Activated T-helper 1 cell treated with Interleukin-2 at 50 U/mL for 16 hours (primary cell): ENCODE measurements around the gene EXOC3L2.
"Not testable (repeated sequence)": the region's sequence is repeated elsewhere in the genome, so short reads cannot be mapped to it uniquely, and the experiment has no call there.

Source experiments
- DNase-seq: peaks from one replicate; pipeline ENCODE4 v3.0.0-alpha.2; 2020; ENCODE audit warnings: low read depth

Gene EXOC3L2

DNA sequence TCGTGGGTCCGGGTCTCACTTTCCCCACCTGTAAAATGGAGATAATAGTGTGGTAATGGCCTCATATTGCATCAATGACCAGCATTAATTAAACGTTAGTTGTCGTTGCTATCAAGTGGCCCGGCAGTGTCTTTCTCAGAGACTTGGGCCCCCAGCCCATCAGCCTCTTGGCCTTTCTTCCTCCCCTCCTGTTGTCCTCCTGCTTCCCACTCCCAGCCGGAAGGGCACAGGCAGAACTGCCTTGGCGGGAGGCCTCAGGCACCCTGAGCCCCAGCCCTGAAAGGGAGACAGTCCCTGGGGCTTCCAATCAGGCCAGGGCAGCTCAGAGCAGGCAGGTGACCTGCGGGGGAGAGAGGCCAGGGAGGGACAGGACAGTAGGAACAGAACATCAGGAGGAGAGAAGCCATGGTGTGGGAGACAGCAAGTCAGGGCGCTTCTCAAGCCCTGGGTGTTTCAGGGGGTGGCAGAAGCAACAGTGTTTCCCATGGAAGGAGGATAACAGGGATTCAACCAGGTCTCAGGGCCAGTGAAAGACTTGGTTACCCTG lies 10.5 kb upstream of the EXOC3L2 start:
- DNase-seq: no peak

DNA sequence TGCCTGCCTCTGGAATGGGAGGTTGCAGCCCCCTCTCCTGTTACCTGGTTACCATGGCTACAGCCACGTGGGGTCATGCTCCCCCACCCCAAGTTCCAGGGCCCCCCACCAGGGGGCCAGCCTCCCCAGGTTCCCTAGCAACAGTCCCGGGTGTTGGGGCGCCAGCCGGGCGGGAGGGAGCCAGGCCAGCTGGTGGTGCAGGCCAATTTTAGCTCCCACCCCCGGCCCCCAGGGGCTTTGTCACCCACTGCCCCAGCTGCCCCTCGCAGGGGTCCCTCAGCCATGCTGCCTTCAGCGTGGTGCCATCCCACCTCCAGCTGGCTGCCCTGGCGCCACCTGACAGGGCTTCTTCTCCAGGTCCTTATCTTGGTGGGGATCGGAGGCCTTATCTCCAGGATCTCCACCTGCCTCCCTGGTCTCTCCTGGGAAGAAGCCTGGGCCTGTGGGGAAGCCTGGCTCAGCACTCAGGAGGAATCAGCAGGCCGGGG lies 8.9 kb upstream of the EXOC3L2 start:
- no peak for DNase-seq

DNA sequence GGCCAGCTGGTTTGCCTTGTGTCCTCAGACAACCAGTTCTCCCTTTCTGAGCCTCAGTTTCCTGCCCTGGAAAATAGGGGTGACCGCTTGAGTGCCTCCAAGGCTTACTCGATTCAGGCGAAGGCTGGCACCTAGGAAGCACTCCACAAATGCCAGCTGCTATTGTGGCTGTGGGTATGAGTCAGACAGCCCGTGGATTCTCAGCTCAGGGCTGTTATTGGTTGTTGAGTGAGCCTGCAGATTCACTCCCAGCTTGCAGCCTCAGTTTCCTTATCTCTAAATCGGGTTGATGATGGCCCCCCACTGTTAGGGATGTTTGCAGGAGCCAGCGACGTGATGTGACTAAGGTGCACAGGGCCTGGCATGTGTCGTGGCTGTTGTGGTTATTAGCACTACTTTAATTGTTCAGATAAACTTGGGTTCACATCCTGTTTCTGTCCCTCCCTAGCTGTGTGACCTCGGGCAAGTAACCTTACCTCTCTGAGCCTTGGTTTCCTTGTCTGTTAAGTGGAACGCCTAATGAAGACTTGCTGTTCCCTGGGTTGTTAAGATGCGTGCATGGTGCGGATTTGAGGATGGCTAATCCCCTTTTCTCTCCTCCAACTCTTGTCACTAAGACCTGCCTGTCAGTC lies 8.3 kb upstream of the EXOC3L2 start:
- DNase-seq: no peak

DNA sequence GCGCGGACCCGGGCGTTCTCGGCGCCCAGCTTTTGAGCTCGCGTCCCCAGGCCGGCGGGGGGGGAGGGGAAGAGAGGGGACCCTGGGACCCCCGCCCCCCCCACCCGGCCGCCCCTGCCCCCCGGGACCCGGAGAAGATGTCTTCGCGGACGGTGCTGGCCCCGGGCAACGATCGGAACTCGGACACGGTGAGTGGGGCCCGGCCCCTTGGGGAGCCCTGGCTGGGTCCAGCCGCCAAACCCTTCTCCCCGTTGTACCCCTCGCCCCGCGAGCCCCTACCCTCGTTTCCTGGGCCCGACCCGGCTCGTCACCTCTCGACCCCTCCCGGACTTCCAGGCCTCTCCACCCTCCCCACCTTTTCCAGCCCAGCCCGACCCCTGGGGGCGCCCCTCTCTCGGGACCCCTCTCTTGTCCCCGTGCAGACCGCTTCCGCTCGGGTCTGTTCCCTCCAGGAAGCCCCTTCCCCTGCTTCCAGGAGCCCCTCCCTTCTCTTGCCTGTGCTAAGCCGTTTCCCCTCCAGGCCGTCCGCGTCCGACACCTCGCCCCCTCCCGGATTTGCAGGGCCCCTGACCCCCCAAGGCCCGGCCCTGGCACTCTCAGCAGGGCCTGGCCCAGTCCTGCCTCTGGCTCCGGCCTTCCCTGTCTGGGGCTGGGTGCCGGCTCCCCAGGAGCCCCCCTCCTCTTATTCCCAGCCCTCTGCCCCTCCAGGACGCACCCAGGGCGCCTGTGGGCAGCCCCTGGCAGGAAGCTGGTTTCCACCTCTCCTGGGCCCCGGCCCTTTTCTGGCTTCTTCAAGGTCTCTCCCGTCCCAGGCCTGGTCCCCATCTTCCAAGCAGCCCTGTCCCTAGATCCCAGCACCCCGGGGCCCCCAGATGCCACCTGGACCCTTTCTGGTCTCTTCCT lies 6.5 kb upstream of the EXOC3L2 start:
- DNase-seq: no peak

DNA sequence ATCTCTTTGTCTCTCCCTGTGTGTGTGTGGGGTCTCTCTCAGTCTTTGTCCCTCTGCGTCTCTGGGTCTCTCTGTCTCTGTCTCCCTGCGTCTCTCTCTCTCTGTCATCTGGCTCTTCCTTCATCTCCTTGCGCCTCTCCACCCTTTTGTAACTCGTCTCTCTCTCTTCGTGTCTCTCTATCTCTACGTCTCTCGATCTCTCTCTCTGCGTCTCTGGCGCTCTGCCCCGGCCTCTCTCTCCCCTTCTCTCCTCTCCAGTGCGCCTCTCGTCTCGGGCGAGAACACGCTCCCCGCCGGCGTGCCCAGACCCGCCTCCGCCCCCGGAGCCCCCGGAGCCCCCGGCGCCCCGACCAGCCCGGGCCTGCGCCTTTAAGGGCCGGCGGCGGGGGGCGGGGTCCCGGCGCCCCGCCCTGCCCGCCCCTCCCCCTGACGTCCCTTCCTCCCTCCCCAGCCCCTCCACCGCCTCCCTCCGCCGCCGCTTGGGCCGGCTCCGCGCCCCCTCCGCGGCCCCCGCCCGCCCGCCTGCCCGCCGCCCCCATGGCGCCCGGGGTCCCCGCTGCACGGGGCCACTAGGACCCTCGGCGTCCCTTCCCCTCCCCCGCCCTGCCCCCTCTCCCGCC lies 5.7 kb upstream of the EXOC3L2 start, which contains the start of gene MARK4:
Gene MARK4 (plus strand): TSS at position 440 of the 620 bp plus-strand sequence. CDS start 318 bp downstream, outside the sequence.
- peak; percentile 40 for DNase-seq

DNA sequence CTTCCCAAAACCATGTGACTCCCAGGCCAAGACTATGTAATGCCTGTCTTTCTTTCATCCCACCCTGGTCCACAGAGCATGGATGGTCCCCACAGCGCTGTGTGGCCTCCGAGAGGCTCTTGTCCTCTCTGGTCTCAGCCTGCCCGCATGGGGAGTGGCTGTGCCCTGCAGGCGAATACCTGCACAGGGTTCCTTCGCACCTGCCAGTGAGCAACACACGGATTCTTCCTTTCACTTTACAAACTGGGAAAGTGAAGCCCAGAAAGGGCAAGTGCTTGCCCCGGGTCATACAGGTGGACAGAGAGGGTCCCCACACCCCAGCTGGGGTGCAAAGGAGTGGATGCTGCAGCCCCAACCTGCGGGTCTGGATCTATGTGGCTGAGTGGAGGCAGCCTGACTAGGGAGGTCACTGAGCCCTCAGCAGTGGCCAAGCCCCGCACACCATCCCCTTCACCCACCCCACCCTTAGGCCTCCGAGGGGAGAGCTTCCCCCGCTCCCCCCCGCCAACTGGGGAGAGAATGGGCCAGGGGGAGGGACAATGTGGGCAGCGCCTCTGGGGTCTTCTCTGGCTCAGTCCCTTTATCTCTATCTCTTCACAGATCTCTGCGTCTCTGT lies 5.1 kb upstream of the EXOC3L2 start:
- no peak for DNase-seq

DNA sequence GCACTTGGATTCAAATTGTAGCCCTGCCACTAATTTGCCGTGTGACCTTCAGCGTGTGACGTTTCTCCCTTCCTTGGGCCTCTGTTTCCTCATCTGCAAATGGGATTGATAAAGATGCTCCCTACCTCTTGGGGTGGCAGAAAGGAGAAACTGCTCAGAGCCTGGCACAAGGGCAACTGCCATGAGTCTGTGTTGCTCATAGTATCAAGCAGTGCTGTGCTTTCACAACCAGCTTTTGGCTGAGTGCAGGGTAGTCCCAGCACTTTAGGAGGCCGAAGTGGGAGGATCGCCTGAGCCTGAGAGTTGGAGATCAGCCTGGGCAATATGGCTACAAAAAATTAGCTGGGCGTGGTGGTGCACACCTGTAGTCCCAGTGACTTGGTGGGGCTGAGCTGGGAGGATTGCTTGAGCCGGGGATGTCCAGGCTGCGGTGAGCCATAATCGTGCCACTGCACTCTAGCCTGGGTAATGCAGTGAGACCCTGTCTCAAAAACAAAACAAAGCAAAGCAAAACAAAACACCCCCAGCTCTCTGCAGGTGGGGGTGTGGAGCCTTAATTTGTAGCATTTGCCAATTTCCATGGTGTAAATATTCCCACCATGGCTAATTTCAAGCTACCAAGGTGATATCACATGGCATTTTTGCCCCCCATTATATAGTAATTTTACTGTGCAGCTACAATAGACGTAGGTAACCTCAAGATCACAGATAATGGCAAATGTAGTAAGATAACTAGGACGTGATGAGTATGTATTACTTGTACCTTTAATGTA lies 4.2 kb upstream of the EXOC3L2 start:
- no peak for DNase-seq

DNA sequence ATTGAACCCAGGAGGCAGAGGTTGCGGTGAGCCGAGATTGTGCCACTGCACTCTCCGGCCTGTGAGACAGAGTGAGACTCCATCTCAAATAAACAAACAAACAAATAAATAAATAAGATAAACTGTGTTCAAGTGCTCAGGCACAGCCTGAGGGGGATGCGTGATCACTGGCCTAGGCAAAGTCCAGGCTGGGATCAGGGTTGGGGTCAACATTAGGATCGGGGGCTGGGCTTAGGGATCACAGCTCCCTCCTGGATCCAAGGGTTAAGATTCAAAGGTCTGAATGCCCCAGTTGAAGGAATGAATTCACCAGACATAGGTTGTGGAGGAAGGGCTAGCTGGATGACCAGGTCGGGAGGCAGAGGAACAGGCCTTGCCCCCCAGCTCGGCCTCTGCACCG lies 1.9 kb upstream of the EXOC3L2 start:
- DNase-seq: no peak

DNA sequence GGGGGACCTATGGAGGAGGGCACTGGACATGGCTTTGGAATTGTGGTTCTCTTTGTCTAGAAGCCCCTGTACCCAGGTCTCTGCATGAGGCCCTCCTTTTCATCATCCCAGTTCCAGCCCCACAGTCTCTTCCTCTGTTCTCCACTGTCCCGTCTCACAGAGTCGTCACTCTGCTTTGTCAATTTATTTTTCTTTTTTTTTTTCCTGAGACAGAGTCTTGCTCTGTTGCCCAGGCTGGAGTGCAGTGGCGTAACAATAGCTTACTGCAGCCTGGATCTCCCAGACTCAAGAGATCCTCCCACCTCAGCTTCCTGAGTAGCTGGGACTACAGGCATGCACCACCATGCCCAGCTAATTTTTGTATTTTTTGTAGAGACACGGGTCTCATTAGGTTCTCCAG lies 619 bp upstream of the EXOC3L2 start:
- DNase-seq: no peak

DNA sequence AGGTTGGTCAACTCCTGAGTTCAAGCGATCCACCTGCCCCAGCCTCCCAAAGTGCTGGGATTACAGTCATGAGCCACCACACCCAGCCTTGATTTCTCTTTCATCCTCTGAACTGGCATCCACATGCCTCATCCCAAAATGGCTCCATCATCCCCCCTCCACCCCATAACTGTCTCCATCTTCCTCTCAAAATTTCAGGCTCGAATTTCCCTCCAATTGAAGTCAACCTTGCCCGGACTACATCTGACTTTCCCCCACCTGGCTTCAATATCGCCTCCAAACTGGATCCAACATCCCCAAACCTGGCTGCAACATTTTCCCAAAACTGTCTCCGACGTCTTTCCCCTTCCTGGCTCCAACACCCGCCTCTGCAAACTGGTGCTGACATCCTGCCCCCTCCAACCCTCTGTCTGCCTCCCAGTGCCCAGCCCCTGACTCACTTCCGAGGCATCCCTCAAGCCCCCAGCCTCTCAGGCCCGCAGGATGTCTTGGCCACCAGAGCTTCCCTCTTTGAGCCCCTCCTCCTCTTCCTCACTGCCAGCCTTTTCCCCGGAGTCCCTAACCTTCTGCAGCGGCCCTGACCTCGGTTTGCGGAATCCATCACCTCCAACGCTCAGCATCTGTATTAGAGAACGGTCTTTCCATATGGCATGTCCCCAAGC lies 943 bp downstream of the EXOC3L2 start:
- no peak for DNase-seq

DNA sequence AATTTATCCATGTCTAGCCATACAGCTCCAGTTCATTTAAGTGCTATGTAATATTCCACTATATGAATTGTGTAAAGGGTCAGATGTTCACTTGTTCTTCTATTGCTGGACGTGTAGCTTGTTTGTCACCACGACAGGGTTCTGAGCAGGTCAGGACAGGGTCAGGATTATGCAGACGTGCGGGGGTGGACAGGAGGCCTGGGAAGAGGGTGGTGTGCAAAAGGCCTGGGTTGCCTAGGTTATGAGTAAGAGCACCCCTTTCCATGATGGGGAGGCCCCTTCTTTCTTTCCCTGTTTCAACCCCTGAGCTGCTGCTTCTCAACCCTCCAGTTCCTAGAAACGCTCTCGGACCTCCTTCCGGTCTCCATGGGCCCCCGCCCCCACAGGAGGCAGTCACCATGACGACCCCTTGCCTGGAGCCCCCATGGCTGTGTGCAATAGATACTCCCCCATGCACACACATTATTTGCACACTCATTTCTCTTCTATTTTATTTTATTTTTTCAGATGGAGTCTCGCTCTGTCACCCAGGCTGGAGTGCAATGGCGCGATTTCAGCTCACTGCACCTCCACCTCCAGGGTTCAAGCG lies 2.0 kb downstream of the EXOC3L2 start:
- DNase-seq: no peak

DNA sequence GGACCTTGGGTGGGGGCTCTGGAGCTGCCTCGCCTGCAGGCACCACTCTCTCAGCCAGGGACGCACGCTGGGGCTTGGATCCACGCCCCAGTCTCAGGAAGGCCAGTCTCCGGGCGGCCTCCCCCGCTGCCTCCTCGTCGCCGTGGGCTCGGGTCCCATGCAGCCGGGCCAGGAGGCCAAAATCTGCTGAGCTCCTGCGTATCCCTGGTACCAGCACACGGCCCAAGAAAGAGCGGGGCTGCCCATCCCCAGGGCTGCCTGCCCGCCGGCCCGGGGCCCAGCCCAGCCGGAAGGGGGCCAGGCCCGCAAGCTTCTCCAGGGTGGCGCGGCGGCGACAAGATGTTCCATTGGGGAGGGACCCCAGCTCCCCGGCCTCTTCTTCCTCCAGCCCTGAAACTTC lies 6.7 kb downstream of the EXOC3L2 start:
- DNase-seq: no peak

DNA sequence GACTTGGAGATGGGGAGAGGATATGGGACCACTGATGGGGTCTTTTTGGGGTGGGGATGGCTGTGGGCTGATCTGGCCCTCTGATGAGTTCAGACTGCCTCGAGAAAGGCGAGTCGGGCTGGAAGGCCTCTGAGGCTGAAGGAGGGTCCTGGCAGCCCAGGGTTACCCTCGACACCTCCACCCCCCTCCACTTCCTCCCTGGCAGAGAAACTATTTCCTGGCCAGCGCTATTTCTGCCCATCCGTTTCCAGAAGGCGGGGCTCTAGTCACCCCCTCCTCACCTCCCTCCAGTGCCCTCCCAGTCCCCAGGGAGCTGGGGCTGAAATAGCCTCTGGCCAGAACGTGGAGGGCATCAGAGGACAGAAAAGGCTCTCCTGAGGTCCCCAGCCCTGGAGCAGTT lies 9.7 kb downstream of the EXOC3L2 start:
- no peak for DNase-seq

DNA sequence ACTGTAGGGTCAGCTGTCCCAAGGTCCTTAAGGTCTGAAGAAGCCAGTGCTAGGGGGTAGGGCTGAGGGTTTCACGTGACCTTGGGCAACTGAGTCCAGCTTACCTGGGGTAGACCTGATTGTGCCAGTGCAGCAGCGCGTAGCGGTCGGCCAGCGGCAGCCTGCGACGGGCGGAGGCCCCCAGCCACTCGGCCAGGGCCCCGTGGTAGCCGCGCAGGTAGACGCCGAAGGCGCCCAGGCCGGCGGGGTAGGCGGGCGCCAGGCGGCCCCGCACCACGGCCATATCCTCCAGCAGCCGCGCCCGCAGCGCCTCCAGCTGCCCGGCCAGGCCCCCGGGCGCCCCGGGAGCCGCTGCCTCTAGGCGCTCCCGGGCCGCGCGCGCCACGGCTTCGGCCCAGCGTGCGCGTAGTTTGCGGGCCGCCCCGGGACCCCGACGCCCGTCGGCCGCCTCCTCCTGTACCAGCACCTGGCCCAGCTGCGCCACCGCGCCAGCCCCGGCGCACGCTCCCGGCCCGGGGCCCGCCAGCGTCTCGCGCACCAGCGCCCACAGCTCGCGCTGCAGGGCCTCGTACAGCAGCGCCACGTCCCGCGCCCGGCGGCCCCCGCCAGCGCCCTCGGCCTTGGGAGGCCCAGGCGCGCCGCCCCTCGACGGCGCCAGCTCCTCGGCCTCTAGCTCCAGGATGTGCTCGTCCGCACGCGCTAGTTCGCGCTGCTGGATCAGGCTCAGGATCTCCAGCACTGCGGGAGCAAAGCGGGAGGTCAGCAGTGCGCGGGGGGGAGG lies 10.9 kb downstream of the EXOC3L2 start:
- DNase-seq: no peak

DNA sequence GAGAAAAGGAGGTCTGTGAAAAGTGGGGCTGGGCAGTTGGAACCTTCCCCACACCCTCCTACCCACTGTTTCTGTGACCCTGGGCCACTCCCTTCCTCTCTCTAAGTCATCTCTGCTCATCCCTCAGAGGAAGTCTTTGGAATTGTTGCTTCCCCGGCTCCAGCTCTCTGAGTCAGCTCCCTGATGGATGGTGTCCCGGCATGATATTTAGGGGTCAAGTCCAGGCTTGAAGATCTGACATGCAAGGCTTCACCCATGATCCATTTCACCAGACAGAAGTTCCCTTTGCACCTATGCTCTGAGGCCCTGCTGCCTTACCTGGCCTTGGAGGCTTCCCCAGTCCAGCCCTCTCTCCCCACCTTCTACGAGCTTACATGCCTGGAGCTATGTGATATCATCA lies 13.3 kb downstream of the EXOC3L2 start:
- no peak for DNase-seq

DNA sequence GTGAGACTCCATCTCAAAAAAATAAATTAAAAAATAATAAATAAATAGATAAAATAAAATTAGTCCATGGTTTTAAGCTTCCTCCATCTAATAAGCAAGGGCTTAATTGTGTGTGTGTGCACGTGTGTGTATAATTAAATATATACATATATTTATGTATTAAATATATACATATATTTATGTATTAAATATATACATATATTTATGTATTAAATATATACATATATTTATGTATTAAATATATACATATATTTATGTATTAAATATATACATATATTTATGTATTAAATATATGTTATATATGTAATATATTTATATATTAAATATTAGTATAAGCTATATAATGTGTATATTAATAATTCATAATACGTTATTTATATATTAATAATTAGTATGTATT lies 16.2 kb downstream of the EXOC3L2 start:
- DNase-seq: not testable (repeated sequence)

DNA sequence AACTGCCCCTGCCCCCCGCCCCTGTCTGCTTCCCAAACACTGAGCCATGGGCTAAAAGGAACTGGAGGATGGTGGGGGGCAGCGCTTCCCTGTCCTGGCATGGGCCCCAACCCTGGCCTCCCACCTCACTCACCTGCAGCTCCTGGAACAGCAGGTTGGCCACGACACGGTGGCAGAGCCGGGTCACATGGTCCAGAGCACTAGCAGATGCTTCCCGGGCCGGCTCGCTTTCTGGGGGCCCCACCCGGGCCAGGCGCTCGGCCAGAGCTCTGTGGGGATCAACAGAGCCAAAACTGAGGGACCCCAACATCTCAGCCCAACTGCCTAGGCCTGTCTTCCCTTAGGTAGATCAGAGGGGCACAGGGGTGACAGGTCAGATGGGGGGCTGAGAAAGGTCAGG lies 20.6 kb downstream of the EXOC3L2 start:
- no peak for DNase-seq

DNA sequence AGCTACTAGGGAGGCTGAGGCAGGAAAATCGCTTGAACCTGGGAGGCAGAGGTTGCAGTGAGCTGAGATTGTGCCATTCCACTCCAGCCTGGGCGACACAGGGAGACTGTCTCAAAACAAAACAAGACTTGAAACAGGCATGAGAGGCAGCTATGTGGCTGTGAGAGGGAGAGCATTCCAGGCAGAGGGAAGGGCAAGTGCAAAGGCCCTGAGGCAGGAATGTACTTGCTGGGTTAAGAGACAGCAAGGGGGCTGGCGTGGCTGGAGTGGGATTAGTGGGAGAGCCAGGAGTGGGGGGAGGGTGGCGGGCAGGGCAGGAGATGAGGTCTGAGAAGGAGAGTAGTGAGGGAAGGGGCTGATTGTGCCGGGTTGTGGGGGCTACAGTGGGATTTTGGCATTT lies 21.3 kb downstream of the EXOC3L2 start:
- no peak for DNase-seq

DNA sequence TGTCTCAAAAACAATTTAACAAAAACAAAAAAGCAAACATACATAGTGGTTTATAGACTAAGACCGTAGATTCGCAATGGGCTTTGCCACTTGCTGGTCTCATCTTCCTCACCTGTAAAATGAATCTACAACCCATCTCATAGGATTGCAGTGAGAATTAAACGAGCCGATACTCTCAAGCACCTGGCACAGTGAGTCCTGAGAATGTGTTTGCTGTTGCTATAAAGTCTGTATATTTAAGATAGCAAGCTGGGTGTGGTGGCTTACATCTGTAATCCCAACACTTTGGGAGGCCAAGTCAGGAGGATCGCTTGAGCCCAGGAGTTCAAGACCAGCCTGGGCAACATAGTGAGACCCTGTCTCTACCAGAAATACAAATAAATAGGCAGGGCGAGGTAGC lies 22.5 kb downstream of the EXOC3L2 start:
- no peak for DNase-seq
